Activated naive CD8-positive, alpha-beta T cell treated with anti-CD3 and anti-CD28 coated beads, Interleukin-2, amount 10 ng/mL, durations not matched to agents 7 days and 5 days (primary cell): ENCODE results near the gene GNAS. TPM values are rescaled to one million over a fixed set of nuclear protein-coding genes. Genes with fewer than 3 reads are reported as not detected.

Experiments used
- ATAC-seq: fragments of 150-1000 bp; cut with Tn5 transposase; one replicate; pipeline ENCODE4 v1.10.0; 2021; ENCODE audit warnings: low read depth, moderate library complexity
- POLR2A ChIA-PET: fragments of 350-600 bp; sonication (Branson Sonifier 250); formaldehyde crosslinking; loops from one replicate; lab custom pipeline; 2021; ENCODE audit warnings: antibody characterized with exemption; lab: Charles Lee
- DNase-seq: peaks from one replicate; pipeline ENCODE4 v3.0.0; 2021
- H3K27ac Mint-ChIP-seq: one replicate; pipeline ENCODE4 v1.8.0; 2022; ENCODE audit warnings: mild to moderate bottlenecking, mixed read lengths
- H3K27me3 Mint-ChIP-seq: one replicate; pipeline ENCODE4 v1.8.0; 2022; ENCODE audit warnings: mild to moderate bottlenecking, moderate library complexity, mixed read lengths
- H3K36me3 Mint-ChIP-seq: one replicate; pipeline ENCODE4 v1.8.0; 2021; ENCODE audit warnings: mild to moderate bottlenecking, mixed read lengths
- H3K4me1 Mint-ChIP-seq: one replicate; pipeline ENCODE4 v1.8.0; 2021; ENCODE audit warnings: mixed read lengths
- H3K4me3 Mint-ChIP-seq: one replicate; pipeline ENCODE4 v1.8.0; 2022; ENCODE audit warnings: mild to moderate bottlenecking, moderate library complexity, mixed read lengths
- H3K9me3 Mint-ChIP-seq: one replicate; pipeline ENCODE4 v1.8.0; 2021; ENCODE audit warnings: mixed read lengths
- total RNA-seq, 2 experiments: library from RNA; stranded (reverse); gene quantifications; one replicate each; pipeline ENCODE4 v1.2.3, GENCODE V29; 2021

GNAS gene
- total RNA-seq, 2 experiments from 2014 or later, result 912 to 979 TPM

GRCh38 chr20:58835231-58835630, 17.3 kb upstream of the GNAS start:
- no peak overlapping the region for H3K4me3 Mint-ChIP-seq
- peaks cover 7% of the 10 kb centered on the region for H3K36me3 Mint-ChIP-seq
- POLR2A ChIA-PET, result no interaction called here
- peaks cover 56% of the 10 kb centered on the region for H3K27me3 Mint-ChIP-seq
- H3K4me1 Mint-ChIP-seq, result peaks cover 17% of the 10 kb centered on the region
- DNase-seq, result no peak
- ATAC-seq, result no peak
- peaks cover 3% of the 10 kb centered on the region for H3K9me3 Mint-ChIP-seq
- H3K27ac Mint-ChIP-seq, result no peak overlapping the region

- DNase-seq (no peak), ATAC-seq (no peak)
- Mint-ChIP-seq H3K27ac (no peak overlapping the region), H3K9me3 (no peaks in the 10 kb centered on the region), H3K36me3 (peaks cover 3% of the 10 kb centered on the region), H3K4me1 (peaks cover 16% of the 10 kb centered on the region), H3K27me3 (peaks cover 61% of the 10 kb centered on the region), H3K4me3 (no peak overlapping the region)
- POLR2A ChIA-PET, result no interaction called here
Observed at GRCh38 chr20:58836616-58837204, 15.8 kb upstream of the GNAS start.

DNA sequence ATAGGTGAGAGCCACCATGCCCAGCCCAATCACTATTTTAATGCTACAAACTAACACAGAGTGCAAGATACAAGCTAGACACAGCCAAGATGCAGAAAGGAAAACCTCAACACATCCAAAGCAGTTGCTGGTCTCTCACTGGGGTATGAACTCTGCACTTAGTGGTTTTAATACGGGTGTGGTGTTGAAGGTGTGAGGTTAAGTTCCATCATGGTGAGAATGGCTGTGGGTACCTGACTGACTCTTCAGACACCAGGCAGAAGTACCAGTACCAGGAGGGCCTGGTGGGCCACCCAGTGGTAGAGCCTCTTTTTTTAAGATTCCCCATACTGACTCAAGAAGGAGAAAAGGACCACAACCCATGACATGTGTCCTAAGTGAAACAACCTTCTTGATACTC, 14.8 kb upstream of the GNAS start:
- Mint-ChIP-seq H3K36me3 (peaks cover 3% of the 10 kb centered on the region), H3K27me3 (peaks cover 68% of the 10 kb centered on the region), H3K4me3 (no peak overlapping the region), H3K9me3 (no peaks in the 10 kb centered on the region), H3K27ac (no peak overlapping the region), H3K4me1 (peaks cover 19% of the 10 kb centered on the region)
- DNase-seq, result no peak
- POLR2A ChIA-PET, result interaction anchor here (1.1 kb wide), 1 partner anchor 187 kb away, joined by 5 read pairs; no protein-coding TSS in a partner anchor
- ATAC-seq, result peak; percentile 68

DNA sequence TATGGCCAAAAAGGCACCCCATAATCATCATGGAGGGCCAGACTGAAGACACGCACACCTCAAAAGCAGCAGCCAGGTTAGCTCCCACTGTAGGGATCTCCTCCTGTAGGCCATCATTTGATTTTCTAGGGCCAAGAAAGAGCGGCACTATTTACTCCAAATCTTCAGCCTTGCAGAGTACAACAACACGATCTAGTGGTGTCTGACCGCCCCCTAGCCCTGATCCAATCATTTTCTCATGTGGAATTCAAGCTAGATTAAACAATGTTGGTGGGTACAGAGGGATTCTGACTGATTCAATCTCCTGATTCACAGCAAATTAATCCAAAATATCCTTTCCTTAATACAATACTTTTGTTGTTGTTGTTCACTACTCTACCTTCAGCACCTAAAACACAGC, 14.3 kb upstream of the GNAS start:
- ATAC-seq, result no peak
- peaks cover 19% of the 10 kb centered on the region for H3K4me1 Mint-ChIP-seq
- POLR2A ChIA-PET, result interaction anchor here (1.1 kb wide), 1 partner anchor 187 kb away, joined by 5 read pairs; no protein-coding TSS in a partner anchor
- H3K9me3 Mint-ChIP-seq, result no peaks in the 10 kb centered on the region
- DNase-seq, result no peak
- H3K27me3 Mint-ChIP-seq, result peaks cover 70% of the 10 kb centered on the region
- no peak overlapping the region for H3K27ac Mint-ChIP-seq
- H3K4me3 Mint-ChIP-seq, result no peak overlapping the region
- H3K36me3 Mint-ChIP-seq, result peaks cover 3% of the 10 kb centered on the region

DNA sequence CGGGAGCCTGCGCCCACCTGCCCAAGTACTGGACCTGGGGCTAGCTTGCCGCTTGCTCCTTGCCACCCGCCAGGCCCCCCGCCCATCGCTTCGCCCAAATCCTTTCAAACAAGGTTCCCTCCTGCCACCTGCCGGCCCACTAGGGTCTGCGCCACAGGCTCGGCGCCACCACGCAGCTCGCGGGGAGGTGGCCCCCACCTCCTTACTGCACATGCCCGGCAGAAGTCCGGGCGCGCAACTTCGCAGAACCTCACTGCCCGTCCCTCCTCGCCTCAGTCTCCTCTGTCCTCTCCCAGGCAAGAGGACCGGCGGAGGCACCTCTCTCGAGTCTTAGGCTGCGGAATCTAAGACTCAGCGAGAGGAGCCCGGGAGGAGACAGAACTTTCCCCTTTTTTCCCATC, 13.0 kb upstream of the GNAS start:
- peaks cover 2% of the 10 kb centered on the region for H3K36me3 Mint-ChIP-seq
- DNase-seq (peak; percentile 57), ATAC-seq (no peak)
- H3K27ac Mint-ChIP-seq, result no peak overlapping the region
- H3K27me3 Mint-ChIP-seq, result peaks cover 78% of the 10 kb centered on the region
- H3K4me3 Mint-ChIP-seq, result peak overlapping the region; percentile 55
- H3K9me3 Mint-ChIP-seq, result no peaks in the 10 kb centered on the region
- H3K4me1 Mint-ChIP-seq, result peaks cover 19% of the 10 kb centered on the region
- POLR2A ChIA-PET, result interaction anchor here (0.7 to 2.0 kb wide), 2 partner anchors 132 to 188 kb away, joined by 3 to 10 read pairs; partner anchors contain the start of gene STX16

DNA sequence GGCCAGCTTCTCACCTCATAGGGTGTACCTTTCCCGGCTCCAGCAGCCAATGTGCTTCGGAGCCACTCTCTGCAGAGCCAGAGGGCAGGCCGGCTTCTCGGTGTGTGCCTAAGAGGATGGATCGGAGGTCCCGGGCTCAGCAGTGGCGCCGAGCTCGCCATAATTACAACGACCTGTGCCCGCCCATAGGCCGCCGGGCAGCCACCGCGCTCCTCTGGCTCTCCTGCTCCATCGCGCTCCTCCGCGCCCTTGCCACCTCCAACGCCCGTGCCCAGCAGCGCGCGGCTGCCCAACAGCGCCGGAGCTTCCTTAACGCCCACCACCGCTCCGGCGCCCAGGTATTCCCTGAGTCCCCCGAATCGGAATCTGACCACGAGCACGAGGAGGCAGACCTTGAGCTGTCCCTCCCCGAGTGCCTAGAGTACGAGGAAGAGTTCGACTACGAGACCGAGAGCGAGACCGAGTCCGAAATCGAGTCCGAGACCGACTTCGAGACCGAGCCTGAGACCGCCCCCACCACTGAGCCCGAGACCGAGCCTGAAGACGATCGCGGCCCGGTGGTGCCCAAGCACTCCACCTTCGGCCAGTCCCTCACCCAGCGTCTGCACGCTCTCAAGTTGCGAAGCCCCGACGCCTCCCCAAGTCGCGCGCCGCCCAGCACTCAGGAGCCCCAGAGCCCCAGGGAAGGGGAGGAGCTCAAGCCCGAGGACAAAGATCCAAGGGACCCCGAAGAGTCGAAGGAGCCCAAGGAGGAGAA, 12.3 kb upstream of the GNAS start:
- Mint-ChIP-seq H3K27ac (no peak overlapping the region), H3K4me3 (peak overlapping the region; percentile 55), H3K27me3 (peaks cover 80% of the 10 kb centered on the region), H3K4me1 (peaks cover 19% of the 10 kb centered on the region), H3K9me3 (no peaks in the 10 kb centered on the region), H3K36me3 (peaks cover 2% of the 10 kb centered on the region)
- ATAC-seq (no peak), DNase-seq (no peak)
- POLR2A ChIA-PET, result interaction anchor here (0.7 to 2.0 kb wide), 2 partner anchors 133 to 189 kb away, joined by 3 to 10 read pairs; partner anchors contain the start of gene STX16

DNA sequence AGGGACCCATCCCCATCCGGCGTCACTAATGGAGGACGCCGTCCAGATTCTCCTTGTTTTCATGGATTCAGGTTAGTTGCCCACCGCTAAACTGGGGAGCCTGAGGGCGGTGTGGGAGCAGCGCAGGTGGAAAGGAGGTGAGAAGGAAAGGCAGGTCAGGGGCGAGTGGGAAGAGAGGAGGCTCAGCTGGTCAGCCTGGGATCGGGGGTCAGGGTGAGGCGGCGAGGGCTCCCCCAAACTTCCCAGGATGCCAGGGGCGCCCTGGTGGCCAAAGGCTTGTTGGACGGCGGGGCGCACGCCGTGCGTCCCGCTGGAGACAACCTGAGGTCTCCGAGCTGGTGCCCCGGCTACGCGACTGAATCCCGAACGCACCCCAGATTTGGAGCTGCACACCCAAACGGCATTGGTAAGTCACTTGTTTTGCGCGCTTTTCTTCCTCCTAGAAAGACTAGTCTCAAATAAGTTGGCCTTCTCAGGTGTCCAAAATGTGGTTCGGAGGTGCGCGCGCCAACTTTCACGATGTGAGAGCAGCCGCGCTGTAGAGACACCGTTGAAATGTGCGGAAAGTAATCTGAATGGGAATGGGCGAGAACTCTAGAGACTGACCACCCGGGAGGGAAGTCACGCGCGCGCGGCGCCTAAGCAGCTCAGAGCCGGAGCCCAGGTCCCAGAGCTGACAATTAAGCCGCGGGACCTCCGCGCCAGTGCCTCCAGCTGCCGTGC, 11.5 kb upstream of the GNAS start:
- POLR2A ChIA-PET, result interaction anchor here (2.0 kb wide), 1 partner anchor 190 kb away, joined by 10 read pairs; the partner anchor contains the start of gene STX16
- Mint-ChIP-seq H3K4me1 (peaks cover 19% of the 10 kb centered on the region), H3K9me3 (no peaks in the 10 kb centered on the region), H3K27me3 (peaks cover 84% of the 10 kb centered on the region), H3K36me3 (peaks cover 4% of the 10 kb centered on the region), H3K27ac (peak overlapping the region; percentile 45), H3K4me3 (no peak overlapping the region)
- DNase-seq, result no peak
- no peak for ATAC-seq

GRCh38 chr20:58841539-58842264, 10.8 kb upstream of the GNAS start:
- Mint-ChIP-seq H3K27me3 (peaks cover 87% of the 10 kb centered on the region), H3K4me1 (peaks cover 19% of the 10 kb centered on the region), H3K4me3 (no peak overlapping the region), H3K36me3 (peaks cover 4% of the 10 kb centered on the region), H3K27ac (no peak overlapping the region), H3K9me3 (no peaks in the 10 kb centered on the region)
- DNase-seq, result no peak
- POLR2A ChIA-PET, result no interaction called here
- ATAC-seq, result no peak

DNA sequence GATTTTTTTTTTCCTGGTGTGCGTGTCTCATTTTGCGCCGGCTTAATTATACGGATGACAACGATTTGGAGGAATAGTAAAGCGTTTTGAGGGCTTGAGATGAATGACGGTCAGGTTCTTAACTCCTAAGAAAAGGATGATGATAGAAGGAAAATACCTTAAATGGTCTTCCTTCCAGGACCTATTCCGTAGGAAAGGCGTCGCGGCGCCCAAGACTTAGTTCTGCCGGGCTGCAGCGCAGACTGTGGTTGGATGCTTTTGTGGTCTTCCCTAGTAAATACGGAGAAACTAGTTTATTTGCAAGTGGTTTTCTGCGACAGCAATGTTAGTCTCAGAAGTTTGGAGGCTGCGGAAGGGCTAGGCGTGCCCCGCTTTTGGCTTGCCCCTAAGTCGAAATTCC, 10.2 kb upstream of the GNAS start:
- H3K36me3 Mint-ChIP-seq, result peaks cover 4% of the 10 kb centered on the region
- no peak overlapping the region for H3K27ac Mint-ChIP-seq
- H3K27me3 Mint-ChIP-seq, result peaks cover 87% of the 10 kb centered on the region
- ATAC-seq (no peak), DNase-seq (no peak)
- POLR2A ChIA-PET, result no interaction called here
- no peaks in the 10 kb centered on the region for H3K9me3 Mint-ChIP-seq
- peaks cover 23% of the 10 kb centered on the region for H3K4me1 Mint-ChIP-seq
- H3K4me3 Mint-ChIP-seq, result no peak overlapping the region

DNA sequence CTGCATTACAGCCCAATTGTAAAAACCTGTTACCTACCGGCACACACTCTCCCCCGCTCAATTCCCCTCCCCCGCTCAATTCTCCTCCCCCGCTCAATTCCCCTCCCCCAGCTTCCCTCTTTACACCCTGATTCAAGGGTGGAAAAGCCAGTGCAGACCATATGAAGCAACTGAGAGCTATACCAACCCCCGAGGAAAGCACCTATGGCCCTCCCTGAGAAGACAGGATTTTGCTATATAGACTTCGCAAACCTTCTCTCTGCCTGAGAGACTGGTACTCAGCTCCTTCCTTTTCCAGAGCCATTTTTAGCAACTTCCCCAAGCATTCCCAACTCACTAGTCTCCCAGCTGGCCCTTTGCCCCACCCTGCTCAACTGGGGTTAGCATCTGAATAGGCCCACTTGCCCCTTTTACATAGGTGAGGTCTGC, 9.4 kb upstream of the GNAS start:
- no peak for DNase-seq
- Mint-ChIP-seq H3K9me3 (no peaks in the 10 kb centered on the region), H3K4me3 (no peak overlapping the region), H3K27ac (no peak overlapping the region), H3K27me3 (peaks cover 85% of the 10 kb centered on the region), H3K36me3 (peaks cover 4% of the 10 kb centered on the region), H3K4me1 (peaks cover 23% of the 10 kb centered on the region)
- no peak for ATAC-seq
- POLR2A ChIA-PET, result interaction anchor here (1.5 kb wide), 1 partner anchor 192 kb away, joined by 4 read pairs; the partner anchor contains the start of gene STX16

DNA sequence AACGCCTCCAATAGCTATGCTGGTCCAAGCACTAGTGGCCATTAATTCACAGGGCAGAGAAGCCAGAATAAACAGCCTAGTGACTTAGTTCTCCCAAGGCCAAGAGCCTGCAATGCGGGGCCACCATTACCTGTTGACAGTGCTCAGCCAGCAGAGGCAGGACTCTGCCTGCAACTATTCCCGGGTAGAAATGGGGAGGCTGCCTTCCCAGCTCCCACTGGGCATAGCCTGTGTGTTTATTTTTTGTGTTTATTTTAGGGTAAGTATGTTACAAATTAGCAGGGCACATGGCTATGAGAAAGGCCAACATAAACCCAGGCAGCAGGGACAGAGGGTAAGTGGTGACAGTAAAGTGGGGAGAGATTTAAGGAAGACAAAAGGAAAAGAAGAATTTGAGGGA, 6.8 kb upstream of the GNAS start:
- POLR2A ChIA-PET, result interaction anchor here (0.6 kb wide), 1 partner anchor 43 kb away, joined by 3 read pairs; no protein-coding TSS in a partner anchor
- no peak overlapping the region for H3K27ac Mint-ChIP-seq
- DNase-seq, result no peak
- H3K27me3 Mint-ChIP-seq, result peaks cover 74% of the 10 kb centered on the region
- no peak overlapping the region for H3K4me3 Mint-ChIP-seq
- peaks cover 2% of the 10 kb centered on the region for H3K36me3 Mint-ChIP-seq
- no peaks in the 10 kb centered on the region for H3K9me3 Mint-ChIP-seq
- peaks cover 37% of the 10 kb centered on the region for H3K4me1 Mint-ChIP-seq
- no peak for ATAC-seq

- peaks cover 67% of the 10 kb centered on the region for H3K27me3 Mint-ChIP-seq
- H3K4me3 Mint-ChIP-seq, result no peak overlapping the region
- POLR2A ChIA-PET, result no interaction called here
- H3K4me1 Mint-ChIP-seq, result peaks cover 42% of the 10 kb centered on the region
- H3K27ac Mint-ChIP-seq, result no peak overlapping the region
- DNase-seq (no peak), ATAC-seq (no peak)
- no peaks in the 10 kb centered on the region for H3K9me3 Mint-ChIP-seq
- peaks cover 2% of the 10 kb centered on the region for H3K36me3 Mint-ChIP-seq
Observed at GRCh38 chr20:58847463-58847862, 5.1 kb upstream of the GNAS start.
